Hematopoietic multipotent progenitor cell (in vitro differentiated cells): ENCODE measurements around the gene TRAPPC10. TPM values are rescaled to one million over a fixed set of nuclear protein-coding genes. Genes with fewer than 3 reads are reported as not detected.

Source experiments
- DNase-seq, 3 donors: peaks; one replicate each; pipeline ENCODE4 v3.0.0-alpha.2; 2011 to 2015; ENCODE audit warnings: low read depth in 2 of 3, low spot score in 2 of 3
- total RNA-seq: library from RNA; depleted of rRNA; stranded (reverse); fragments of >200 nt; gene quantifications from one replicate; pipeline ENCODE4 v1.2.3, GENCODE V29; 2012

TRAPPC10 gene, protein sequence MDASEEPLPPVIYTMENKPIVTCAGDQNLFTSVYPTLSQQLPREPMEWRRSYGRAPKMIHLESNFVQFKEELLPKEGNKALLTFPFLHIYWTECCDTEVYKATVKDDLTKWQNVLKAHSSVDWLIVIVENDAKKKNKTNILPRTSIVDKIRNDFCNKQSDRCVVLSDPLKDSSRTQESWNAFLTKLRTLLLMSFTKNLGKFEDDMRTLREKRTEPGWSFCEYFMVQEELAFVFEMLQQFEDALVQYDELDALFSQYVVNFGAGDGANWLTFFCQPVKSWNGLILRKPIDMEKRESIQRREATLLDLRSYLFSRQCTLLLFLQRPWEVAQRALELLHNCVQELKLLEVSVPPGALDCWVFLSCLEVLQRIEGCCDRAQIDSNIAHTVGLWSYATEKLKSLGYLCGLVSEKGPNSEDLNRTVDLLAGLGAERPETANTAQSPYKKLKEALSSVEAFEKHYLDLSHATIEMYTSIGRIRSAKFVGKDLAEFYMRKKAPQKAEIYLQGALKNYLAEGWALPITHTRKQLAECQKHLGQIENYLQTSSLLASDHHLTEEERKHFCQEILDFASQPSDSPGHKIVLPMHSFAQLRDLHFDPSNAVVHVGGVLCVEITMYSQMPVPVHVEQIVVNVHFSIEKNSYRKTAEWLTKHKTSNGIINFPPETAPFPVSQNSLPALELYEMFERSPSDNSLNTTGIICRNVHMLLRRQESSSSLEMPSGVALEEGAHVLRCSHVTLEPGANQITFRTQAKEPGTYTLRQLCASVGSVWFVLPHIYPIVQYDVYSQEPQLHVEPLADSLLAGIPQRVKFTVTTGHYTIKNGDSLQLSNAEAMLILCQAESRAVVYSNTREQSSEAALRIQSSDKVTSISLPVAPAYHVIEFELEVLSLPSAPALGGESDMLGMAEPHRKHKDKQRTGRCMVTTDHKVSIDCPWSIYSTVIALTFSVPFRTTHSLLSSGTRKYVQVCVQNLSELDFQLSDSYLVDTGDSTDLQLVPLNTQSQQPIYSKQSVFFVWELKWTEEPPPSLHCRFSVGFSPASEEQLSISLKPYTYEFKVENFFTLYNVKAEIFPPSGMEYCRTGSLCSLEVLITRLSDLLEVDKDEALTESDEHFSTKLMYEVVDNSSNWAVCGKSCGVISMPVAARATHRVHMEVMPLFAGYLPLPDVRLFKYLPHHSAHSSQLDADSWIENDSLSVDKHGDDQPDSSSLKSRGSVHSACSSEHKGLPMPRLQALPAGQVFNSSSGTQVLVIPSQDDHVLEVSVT
- total RNA-seq, result 29.9 TPM

DNA sequence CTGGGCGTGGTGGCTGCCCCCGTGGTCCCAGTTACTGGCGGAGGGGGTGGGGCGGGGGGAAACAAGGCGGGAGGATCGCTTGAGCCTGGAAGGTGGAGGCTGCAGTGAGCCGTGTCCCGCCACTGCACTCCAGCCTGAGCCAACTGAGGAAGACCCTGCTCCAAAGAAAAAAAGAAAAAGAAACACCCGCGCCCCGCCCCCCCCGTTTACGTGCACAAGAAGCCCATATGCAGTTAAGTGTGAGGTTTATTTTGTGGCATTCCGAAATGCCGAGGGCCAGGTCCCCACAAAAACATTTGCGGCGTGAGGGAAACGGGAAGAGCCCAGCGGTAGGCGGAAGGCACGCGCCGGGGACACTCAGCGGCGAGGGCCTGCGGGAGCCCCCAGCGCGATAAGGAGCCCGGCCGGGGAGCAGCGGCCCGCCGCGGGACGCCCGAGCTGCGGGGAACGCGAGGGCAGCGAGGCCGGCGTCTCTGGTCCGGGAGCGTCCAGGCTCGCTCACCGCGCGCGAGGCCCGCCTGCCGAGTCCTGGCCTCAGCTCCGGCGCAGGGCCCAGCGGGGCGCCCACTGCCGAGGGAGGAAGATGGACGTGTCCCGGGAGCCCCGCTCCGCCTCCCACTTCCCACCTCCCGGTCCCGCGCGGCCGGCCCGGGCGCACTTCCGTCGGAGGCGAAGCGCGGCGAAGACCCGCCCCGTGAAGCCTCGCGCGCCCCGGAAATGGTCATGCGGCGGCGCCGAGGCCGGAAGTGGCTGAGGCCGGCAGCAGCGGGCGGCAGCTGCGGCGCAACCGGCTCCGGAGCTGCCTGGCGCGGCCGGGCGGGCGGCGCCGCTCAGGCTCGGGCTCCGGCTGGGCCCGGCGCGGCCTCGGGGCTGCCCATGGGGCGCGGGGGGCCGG, at the start of gene TRAPPC10:
Gene TRAPPC10 (plus strand): TSS at position 731 of the 895 bp plus-strand sequence. CDS start 185 bp downstream, outside the sequence.
- peak; percentile 63 to 72 (median 70) for DNase-seq

DNA sequence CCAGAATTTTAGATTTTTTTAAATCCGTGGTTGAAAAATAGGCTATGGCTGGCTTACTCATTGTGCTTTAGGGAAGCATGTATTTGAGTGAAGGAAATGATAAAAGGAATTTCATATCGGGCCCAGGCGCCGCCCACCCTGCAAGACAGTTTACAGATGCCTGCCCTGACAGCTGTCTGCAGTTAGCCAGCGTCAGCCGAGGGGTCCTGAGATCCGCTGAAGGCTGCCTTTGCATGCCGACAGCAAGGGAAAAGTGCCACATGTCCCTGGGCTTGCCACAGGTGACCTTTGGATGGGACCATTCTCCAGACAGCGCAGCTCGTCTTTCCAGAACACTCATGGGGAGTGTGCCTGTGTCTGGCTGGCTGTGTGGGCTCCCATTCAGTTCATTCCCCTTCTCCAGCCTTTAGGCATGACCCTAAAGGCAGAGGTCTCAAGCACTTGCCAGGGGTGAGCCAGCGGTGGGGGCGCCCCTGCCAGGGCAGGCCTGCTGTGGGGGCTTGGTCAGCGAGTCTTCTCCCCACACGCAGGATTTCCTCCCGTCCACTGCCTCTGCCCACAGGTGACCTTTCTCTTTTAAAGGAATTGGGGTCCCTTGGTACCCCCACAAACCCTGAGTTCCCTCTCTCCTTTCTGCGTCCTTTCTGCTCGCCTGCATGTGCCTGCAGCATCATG, 46.1 kb upstream of the TRAPPC10 start:
- DNase-seq, result no peak

DNA sequence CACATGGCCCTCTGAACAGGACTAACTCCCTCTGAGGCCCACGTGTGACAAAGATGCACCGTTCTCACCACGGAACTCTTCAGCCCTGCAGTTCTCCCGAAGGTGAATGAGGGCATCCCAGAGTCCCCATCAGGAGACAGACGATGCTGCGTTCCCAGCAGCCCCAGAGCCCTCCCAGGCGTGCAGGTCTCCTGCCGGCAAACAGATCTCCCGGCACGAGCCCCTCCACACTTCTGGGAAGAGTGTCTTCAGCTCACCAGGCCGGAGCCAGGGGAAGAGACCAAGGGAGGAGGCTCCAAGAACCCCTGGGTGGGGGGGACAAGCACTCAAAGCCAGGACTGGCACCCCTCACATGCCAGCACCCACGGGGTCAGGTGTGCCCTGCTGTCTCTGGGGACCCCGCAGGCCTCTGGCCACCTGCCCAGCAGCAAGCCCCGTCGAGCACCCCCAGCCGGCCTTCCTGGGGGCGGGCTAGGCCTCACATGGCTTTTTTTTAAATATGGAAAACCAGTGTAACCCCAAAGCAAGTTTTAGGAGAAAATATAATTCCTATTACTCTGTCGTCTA, 45.1 kb upstream of the TRAPPC10 start:
- DNase-seq, result no peak

DNA sequence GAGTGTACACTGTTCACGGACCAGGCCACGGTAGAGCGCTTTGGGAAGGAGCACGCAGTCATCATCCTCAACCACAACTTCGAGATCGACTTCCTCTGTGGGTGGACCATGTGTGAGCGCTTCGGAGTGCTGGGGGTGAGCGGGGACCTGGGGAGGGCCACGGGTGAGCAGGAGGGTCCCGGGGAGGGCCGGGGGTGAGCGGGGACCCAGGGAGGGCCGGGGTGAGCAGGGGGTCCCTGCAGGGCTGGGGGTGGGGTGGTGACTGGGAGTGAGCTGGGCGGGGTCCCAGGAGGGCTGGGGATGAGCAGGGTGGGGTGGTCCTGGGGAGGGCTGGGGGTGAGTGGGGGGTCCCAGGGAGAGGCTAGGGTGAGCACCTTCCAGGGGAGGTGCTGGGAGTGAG, 44.1 kb upstream of the TRAPPC10 start:
- no peak for DNase-seq

DNA sequence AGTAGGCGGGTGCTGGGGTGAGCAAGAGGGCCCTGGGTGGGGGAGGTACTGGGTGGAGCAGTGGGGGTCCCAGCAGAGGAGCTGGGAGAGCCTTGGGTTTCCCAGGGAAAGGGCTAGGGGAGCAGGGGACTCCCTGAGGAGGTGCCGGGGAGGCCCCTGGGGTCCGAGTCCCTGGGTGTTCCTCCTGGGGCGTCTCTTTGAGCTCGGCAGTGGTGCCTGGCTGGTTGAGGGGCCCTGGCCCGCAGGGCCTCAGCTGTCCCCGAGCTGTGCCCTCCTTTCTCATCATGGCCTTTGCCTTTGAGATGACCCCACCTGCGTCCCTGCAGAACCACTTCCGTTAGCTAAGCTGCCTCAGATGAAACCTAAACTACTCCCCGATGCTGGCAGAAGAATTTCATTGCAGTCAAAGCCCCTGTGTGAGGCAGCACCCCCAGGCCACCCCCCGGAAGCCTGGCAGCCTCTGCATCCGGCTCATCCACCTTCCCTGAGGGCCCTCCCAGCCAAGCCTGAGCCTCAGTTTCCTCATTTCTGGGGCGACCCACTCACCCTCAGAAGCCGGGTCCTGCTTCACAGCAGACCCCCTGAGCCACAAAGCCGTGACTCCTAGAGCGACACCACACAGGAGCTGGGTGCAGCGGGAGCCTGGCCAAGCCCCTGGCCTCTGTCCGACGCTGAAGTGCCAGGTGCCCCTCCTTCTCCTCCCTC, 43.5 kb upstream of the TRAPPC10 start:
- DNase-seq, result no peak

DNA sequence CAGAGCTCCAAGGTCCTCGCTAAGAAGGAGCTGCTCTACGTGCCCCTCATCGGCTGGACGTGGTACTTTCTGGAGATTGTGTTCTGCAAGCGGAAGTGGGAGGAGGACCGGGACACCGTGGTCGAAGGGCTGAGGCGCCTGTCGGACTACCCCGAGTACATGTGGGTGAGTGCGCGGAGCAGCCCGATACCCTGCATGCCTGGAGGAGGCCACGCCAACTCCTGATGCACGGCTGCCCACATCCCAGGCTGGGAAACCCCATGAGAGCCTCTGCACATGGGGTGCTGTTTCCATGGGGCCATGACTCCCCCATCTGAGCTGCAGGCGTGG, 43.0 kb upstream of the TRAPPC10 start:
- DNase-seq, result no peak

DNA sequence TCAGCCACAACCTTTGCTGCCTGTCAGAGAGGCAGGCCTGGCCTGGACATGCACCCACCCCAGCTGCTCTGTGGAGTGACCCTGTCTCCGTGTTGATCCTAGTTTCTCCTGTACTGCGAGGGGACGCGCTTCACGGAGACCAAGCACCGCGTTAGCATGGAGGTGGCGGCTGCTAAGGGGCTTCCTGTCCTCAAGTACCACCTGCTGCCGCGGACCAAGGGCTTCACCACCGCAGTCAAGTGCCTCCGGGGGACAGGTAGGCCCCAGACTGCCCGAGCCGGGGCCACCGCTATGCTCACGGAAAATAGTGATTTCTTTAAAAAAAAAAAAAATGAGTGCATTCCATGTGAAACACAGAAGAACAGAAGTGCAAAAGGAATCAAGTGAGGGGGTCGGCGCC, 41.6 kb upstream of the TRAPPC10 start:
- no peak for DNase-seq

DNA sequence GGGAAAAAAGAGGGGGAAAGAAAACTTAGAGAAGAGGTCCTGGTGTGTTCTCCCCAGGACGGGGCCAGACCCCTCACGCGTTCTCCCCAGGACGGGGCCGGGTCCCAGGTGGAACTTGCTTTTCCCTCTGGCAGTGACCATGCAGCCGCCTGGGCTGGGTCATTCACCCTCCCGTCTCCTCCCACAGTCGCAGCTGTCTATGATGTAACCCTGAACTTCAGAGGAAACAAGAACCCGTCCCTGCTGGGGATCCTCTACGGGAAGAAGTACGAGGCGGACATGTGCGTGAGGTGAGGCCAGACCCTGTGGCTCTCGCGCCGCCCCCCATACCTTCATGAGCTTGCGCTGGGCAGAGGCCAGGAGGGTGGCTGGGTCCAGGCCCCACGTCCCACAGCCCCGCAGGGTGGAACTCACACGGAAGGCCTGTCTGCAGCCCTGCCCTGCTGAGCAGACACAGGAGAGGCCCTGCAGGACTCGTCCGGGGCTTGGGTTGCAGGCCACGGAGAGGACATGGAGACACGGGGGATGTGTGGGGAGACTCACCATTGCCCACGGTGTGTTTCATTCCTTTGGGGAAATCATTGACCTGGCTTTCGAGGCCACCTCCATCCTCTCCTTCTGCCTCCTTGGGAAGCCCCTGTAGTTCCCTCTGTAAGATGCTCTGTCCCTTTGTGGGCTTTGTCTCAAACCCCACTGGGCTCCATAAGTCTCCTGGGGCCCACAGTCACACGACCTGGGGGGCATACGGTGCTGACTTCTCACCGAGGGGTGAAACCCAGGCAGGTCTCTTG, 40.7 kb upstream of the TRAPPC10 start:
- DNase-seq, result no peak

DNA sequence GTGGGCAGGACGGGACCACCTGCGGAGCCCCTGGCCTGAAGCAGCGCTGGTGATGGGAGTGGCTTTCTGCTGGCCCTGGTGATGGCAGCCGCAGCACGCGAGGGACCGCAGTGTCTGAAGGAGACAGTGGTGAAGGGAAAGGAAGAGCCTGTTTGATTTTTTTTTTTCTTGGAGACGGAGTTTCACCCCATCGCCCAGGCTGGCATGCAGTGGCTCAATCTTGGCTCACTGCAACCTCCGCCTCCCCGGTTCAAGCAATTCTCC, 40.2 kb upstream of the TRAPPC10 start:
- DNase-seq, result no peak

DNA sequence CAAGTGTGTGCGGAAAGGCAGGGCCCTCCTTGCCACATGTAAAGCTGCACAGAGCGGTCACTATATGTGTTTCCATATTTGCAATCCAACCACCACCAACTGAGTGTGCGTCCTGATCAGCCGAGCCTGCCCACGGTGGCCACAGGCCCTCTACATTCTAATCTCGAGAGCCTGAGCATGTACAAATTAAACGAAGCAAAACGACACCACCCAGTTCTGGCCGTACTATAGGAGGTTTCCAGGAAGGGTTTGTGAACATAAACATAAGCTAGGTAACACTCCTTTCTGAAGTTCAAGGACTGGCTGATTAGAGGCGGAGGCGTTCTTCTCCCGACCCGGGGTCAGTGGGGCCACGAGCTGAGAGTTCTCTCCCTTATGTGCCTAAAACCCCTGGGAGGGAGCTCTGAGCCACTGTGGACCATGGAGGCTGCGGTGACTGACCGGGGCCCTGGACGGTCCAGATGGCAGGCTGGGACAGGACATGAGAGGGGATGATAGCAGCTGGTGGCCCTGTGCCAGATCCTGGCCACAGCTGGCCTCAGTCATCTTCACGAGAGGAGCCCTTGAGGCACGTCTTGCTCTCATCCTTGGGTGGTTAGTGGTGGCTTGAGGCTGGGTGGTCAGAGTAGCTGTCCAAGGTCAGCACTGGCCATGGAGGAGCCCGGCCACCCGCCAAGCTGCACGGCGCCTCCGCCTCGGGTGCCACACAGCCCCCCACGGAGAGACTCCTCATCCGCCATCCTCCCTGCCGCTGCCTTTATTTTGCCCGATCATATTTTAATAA, 39.1 kb upstream of the TRAPPC10 start:
- no peak for DNase-seq

DNA sequence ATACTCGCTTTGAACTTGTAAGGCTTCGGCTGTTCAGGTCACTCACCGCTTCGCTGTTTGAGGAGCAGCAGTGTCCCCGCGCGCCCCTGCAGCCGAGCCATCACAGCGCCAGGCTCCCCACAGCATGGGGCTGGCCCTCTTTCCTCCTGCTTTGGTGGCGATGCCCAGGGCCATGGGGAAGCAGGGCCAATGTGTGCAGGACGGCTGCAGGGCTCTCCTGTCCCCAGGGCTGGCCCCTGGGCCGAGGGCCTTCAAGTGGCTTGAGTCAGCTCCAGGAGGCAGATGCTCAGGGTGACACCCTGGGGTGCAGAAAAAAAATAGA, 38.5 kb upstream of the TRAPPC10 start:
- no peak for DNase-seq

DNA sequence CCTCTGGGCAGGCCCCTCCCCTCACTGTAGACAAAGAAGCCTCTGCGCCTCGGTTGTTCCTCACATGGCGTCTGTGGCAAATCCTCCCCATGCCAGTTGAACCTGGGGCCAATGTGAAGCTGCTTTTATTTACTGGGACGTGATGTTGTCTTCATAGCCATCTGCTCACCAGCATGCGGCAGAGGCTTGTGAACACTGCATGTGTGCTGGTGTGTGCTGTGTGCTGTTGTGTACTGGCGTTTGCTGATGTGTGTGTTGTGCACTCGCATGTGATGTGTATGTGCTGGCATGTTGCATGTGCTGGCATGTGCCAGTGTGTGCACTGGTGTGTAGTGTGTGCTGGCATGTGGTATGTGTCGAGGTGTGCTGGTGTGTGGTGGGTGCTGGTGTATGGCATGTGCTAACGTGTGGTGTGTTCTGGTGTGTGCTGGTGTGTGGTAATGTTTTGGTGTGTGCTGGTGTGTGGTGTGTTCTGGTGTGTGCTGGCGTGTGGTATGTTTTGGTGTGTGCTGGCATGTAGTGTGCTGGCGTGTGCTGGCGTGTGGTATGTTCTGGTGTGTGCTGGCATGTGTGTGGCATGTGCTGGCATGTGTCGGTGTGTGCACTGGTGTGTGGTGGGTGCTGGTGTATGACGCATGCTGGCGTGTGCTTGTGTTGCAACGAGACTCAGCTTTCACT, 37.2 kb upstream of the TRAPPC10 start:
- peak in 1 of 3 donors; percentile 13 for DNase-seq

DNA sequence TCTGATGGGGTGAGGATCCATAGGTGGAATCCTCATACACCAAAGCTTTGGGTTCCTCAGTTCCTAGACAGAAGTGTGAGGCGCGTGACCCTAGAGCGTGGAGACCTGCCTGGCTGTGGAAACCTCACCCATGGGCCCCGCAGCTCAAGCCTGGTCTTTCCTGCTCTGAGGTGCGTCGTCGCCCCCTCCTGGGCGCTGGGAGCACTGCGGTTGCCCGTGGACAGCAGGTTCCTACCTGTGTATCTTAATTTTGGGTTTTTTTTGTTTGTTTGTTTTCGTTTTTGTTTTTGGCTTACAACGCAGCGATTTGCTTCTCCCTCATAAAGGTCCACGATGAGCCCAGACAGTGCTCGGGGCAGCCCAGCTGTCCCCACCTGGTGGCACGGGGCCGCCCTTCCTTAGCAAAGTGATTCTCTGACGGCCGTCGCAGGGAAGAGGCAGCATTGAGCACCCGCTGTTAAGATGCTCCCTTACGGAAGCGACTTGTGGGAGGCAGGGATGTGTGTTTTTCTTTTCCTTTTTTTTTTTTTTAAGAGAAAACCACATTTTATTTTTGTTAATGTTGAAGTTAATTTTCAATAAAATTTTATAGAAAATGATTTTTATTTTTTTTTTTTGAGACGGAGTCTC, 36.5 kb upstream of the TRAPPC10 start:
- DNase-seq, result peak; percentile 61 to 83 (median 73)

DNA sequence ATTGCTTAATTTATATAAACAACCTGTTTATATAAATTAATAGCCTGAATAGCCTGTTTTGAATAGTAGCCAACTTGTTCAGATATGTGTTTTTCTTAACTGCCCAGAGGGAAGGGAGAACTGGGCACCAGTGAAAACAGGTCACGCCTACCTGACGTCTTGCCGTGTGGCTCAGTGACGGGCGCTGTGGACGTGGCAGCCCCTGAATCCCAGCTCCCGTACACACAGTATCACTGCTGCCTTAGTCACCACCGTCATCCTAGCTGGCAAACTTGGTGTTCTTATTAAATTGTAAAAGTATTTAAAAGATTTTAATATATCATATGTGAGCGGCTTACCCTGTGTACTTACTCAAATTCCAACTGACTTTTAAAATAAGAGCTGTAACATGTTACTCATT, 35.4 kb upstream of the TRAPPC10 start:
- no peak for DNase-seq

DNA sequence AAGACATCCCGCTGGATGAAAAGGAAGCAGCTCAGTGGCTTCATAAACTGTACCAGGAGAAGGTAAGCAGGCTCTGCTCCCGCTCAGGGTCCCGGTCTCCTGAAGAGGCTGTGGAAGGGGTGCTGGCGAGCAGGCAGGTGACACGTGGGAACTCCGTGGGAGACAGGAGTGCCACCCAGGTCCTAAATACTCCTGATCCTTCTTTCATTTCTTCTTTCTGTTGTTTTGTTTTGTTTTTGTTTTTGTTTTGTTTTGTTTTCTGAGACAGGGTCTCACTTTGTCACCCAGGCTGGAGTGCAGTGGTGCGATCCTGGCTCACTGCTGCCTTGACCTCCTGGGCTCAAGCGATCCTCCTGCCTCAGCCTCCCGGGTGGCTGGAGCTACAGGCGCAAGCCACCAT, 34.0 kb upstream of the TRAPPC10 start:
- DNase-seq, result no peak

DNA sequence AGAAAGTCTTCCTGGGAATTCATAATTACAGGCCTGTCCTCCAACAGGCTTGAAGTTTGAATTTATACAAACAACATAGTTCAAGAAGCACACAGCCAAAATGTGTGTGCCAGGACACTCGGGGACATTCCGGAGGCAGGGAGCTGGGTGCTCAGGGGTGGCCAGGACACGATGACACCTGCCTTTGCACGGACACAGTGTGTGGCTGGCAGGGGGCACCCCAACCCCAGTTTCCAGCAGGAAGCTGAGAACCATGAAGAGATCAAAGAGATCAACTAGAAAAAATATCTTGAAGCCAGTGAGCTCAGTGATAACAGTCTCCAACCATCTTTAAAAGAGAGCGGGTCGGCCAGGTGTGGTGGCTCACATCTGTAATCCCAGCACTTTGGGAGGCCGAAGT, 32.5 kb upstream of the TRAPPC10 start:
- DNase-seq, result no peak
